GM12892 (cell line): Measurements from ENCODE around the gene TIRAP.

Source experiments
- POLR2A ChIP-seq: IDR thresholded peaks from 2 replicates; pipeline ENCODE4 v1.6.1; 2011; ENCODE audit warnings: low read depth, low read length, control low read depth
- POLR2AphosphoS5 ChIP-seq: IDR thresholded peaks from 2 replicates; pipeline ENCODE4 v1.6.1; 2011; ENCODE audit warnings: low read depth, low read length, control low read depth
- TAF1 ChIP-seq: IDR thresholded peaks from 2 replicates; pipeline ENCODE4 v1.6.1; 2011; ENCODE audit warnings: low read depth, mild to moderate bottlenecking, control low read depth, low read length, borderline replicate concordance

GRCh38 chr11:126327281-126328000 lies 44.5 kb downstream of the TIRAP start:
- TF ChIP-seq POLR2A (no peak), TAF1 (no peak), POLR2AphosphoS5 (no peak)
